IMR-90 (cell line): ENCODE data around the gene MS4A4E. TPM values are rescaled to one million over a fixed set of nuclear protein-coding genes. Genes with fewer than 3 reads are reported as not detected.
"Not testable (repeated sequence)": the region's sequence is repeated elsewhere in the genome, so short reads cannot be mapped to it uniquely, and the experiment has no call there.

Source experiments
- ATAC-seq: fragments of 200-7000 bp; cut with Tn5 transposase; 2 replicates; pipeline ENCODE4 v1.9.1; 2020; ENCODE audit warnings: low read depth, mild to moderate bottlenecking, moderate library complexity
- BruUV-seq: library from RNA; stranded (reverse); fragments of 400-500 nt; replicated peaks from 2 replicates; lab custom pipeline; 2021; lab: Mats Ljungman, UMichigan
- CTCF ChIA-PET: fragments of 300-600 bp; formaldehyde crosslinking; extraction: SDS; loops from one replicate; lab custom pipeline; 2021; ENCODE audit warnings: antibody characterized with exemption; lab: Yijun Ruan, JAX
- POLR2A ChIA-PET: fragments of 300-600 bp; sonication (Branson Sonifier 250); formaldehyde crosslinking; loops from one replicate; lab custom pipeline; 2022; ENCODE audit warnings: antibody characterized with exemption; ENCODE audit not compliant: unreplicated experiment; lab: Charles Lee
- DNase-seq: peaks from one replicate; pipeline ENCODE4 v3.0.0; 2013
- H2AFZ ChIP-seq: replicated peaks from 2 replicates; pipeline ENCODE3; 2013; ENCODE audit warnings: low read length, mild to moderate bottlenecking; ENCODE audit not compliant: poor library complexity
- H2AK5ac ChIP-seq: 2 replicates; pipeline ENCODE4 v1.6.1; 2013; ENCODE audit warnings: low read depth, low read length, inconsistent platforms
- H2AK9ac ChIP-seq: replicated peaks from 2 replicates; pipeline ENCODE3; 2013; ENCODE audit warnings: mild to moderate bottlenecking, low read depth, low read length, moderate library complexity; ENCODE audit not compliant: poor library complexity
- H2BK120ac ChIP-seq: 2 replicates; pipeline ENCODE4 v1.6.1; 2013; ENCODE audit warnings: low read depth, low read length, inconsistent platforms
- H2BK15ac ChIP-seq: 3 replicates; pipeline ENCODE4 v1.6.1; 2013; ENCODE audit warnings: low read depth, low read length, inconsistent platforms
- H2BK20ac ChIP-seq: 2 replicates; pipeline ENCODE4 v1.6.1; 2013; ENCODE audit warnings: low read depth, mild to moderate bottlenecking, inconsistent platforms, low read length, moderate library complexity
- H2BK5ac ChIP-seq: 2 replicates; pipeline ENCODE4 v1.6.1; 2013; ENCODE audit warnings: mild to moderate bottlenecking, low read depth, low read length, inconsistent platforms; ENCODE audit not compliant: poor library complexity, severe bottlenecking
- H3K14ac ChIP-seq: replicated peaks from 2 replicates; pipeline ENCODE4 v1.6.1; 2013; ENCODE audit warnings: low read depth, low read length, inconsistent platforms
- H3K18ac ChIP-seq: 2 replicates; pipeline ENCODE4 v1.6.1; 2013; ENCODE audit warnings: low read depth, low read length, control low read depth
- H3K23ac ChIP-seq: 2 replicates; pipeline ENCODE4 v1.6.1; 2013; ENCODE audit warnings: low read depth, low read length, inconsistent platforms
- H3K27ac ChIP-seq: 2 replicates; pipeline ENCODE4 v1.5.1; 2013; ENCODE audit warnings: mild to moderate bottlenecking, control low read depth, low read length; ENCODE audit not compliant: insufficient read depth
- H3K27me3 ChIP-seq: 2 replicates; pipeline ENCODE4 v1.6.1; 2013; ENCODE audit warnings: low read length; ENCODE audit not compliant: control insufficient read depth, insufficient read depth
- H3K36me3 ChIP-seq: 2 replicates; pipeline ENCODE4 v1.6.1; 2013; ENCODE audit warnings: low read length, mixed read lengths; ENCODE audit not compliant: control insufficient read depth, insufficient read depth
- H3K4ac ChIP-seq: 2 replicates; pipeline ENCODE4 v1.6.1; 2013; ENCODE audit warnings: low read depth, low read length, inconsistent platforms
- H3K4me1 ChIP-seq: 2 replicates; pipeline ENCODE4 v1.6.1; 2013; ENCODE audit warnings: low read length, mixed read lengths; ENCODE audit not compliant: control insufficient read depth, insufficient read depth
- H3K4me2 ChIP-seq: 2 replicates; pipeline ENCODE4 v1.6.1; 2013; ENCODE audit warnings: low read depth, mild to moderate bottlenecking, control low read depth, low read length, moderate library complexity
- H3K4me3 ChIP-seq: 2 replicates; pipeline ENCODE4 v1.5.1; 2013; ENCODE audit warnings: low read depth, mild to moderate bottlenecking, control low read depth, low read length, moderate library complexity; ENCODE audit not compliant: insufficient read depth
- H3K56ac ChIP-seq: 2 replicates; pipeline ENCODE4 v1.6.1; 2013; ENCODE audit warnings: low read length, inconsistent platforms; ENCODE audit not compliant: insufficient read depth; ENCODE audit errors: extremely low read depth
- H3K79me1 ChIP-seq, 2 experiments: 2 replicates each; pipeline ENCODE4 v1.6.1; 2013; ENCODE audit warnings: low read length in 2 of 2, inconsistent platforms in 1 of 2, low read depth in 1 of 2
- H3K9ac ChIP-seq: 2 replicates; pipeline ENCODE4 v1.6.1; 2013; ENCODE audit warnings: low read depth, low read length, control low read depth
- H3K9me1 ChIP-seq: 2 replicates; pipeline ENCODE4 v1.6.1; 2013; ENCODE audit warnings: low read length, inconsistent platforms; ENCODE audit not compliant: insufficient read depth
- H3K9me3 ChIP-seq: 2 replicates; pipeline ENCODE4 v1.6.1; 2013; ENCODE audit warnings: low read length; ENCODE audit not compliant: control insufficient read depth, insufficient read depth
- H4K20me1 ChIP-seq: 2 replicates; pipeline ENCODE4 v1.6.1; 2013; ENCODE audit warnings: low read length, inconsistent platforms; ENCODE audit not compliant: insufficient read depth
- H4K5ac ChIP-seq: 2 replicates; pipeline ENCODE4 v1.6.1; 2013; ENCODE audit warnings: mild to moderate bottlenecking, low read depth, low read length, control low read depth
- H4K8ac ChIP-seq, 2 experiments: 2 replicates each; pipeline ENCODE4 v1.6.1; 2013; ENCODE audit warnings: low read depth in 2 of 2, low read length in 2 of 2, control low read depth in 1 of 2, inconsistent platforms in 1 of 2
- H4K91ac ChIP-seq: 2 replicates; pipeline ENCODE4 v1.6.1; 2013; ENCODE audit warnings: low read depth, low read length, inconsistent platforms; ENCODE audit not compliant: insufficient read depth
- CEBPB ChIP-seq: IDR thresholded peaks from 2 replicates; pipeline ENCODE4 v1.6.1; 2012; ENCODE audit warnings: low read depth, low read length, improper control_type of control experiment
- CHD1 ChIP-seq: IDR thresholded peaks from 2 replicates; pipeline ENCODE4 v1.6.1; 2012; ENCODE audit warnings: low read depth, low read length, improper control_type of control experiment
- MAFK ChIP-seq: IDR thresholded peaks from 2 replicates; pipeline ENCODE4 v1.6.1; 2012; ENCODE audit warnings: low read depth, low read length, improper control_type of control experiment
- MAZ ChIP-seq: IDR thresholded peaks from 2 replicates; pipeline ENCODE4 v1.6.1; 2012; ENCODE audit warnings: low read depth, mild to moderate bottlenecking, low read length, improper control_type of control experiment, moderate library complexity, borderline replicate concordance
- POLR2A ChIP-seq: IDR thresholded peaks from 2 replicates; pipeline ENCODE4 v1.6.1; 2012; ENCODE audit warnings: mild to moderate bottlenecking, low read depth, low read length
- RAD21 ChIP-seq: IDR thresholded peaks from 2 replicates; pipeline ENCODE4 v1.6.1; 2012; ENCODE audit warnings: low read length, improper control_type of control experiment
- WGBS, 2 experiments: methylation state at CpG; one replicate each; pipeline versions ENCODE4 v1.1.5 to v1.1.7; 2013; ENCODE audit warnings: missing lambda C conversion rate in 2 of 2; ENCODE audit not compliant: insufficient read length in 1 of 2; ENCODE audit errors: extremely low coverage in 2 of 2; 5-methylcytosine and 5-hydroxymethylcytosine counted together
- dilution Hi-C: fragments of 300-500 bp; cut with HindIII; formaldehyde crosslinking; loops from one replicate; pipeline ENCODE4 v1.14.3; 2018; ENCODE audit warnings: low sequenced_read_pairs; ENCODE audit not compliant: unreplicated experiment
- in situ Hi-C: fragments of 300-500 bp; cut with MboI; formaldehyde crosslinking; loops from 3 replicates; pipeline ENCODE4 v1.14.3; 2019; ENCODE audit warnings: low sequenced_read_pairs, inconsistent platforms, mixed read lengths
- intact Hi-C: fragments of 100-400 bp; cut with micrococcal nuclease; formaldehyde crosslinking; loops from 2 replicates; pipeline ENCODE4 v1.10.0; 2022
- polyA plus RNA-seq, 3 experiments: library from polyadenylated mRNA; depleted of rRNA; stranded (reverse); fragments of >200 nt; gene quantifications; 2 replicates each; pipeline ENCODE4 v1.2.3, GENCODE V29; 2012; ENCODE audit warnings: low replicate concordance in 1 of 3
- total RNA-seq: library from RNA; depleted of rRNA; stranded (reverse); fragments of >200 nt; gene quantifications from 2 replicates; pipeline ENCODE4 v1.2.3, GENCODE V29; 2012
- TF ChIP-seq, protein P1 (sequence below): fragments of 150-350 bp; IDR thresholded peaks from 2 replicates; pipeline ENCODE4 v1.6.1; 2016; ENCODE audit warnings: low read depth, mild to moderate bottlenecking, low read length, moderate library complexity, borderline replicate concordance

Gene MS4A4E
- total and polyA plus RNA-seq, 2 of the 4 experiments (the other 2 are of a cell fraction), result not detected

DNA sequence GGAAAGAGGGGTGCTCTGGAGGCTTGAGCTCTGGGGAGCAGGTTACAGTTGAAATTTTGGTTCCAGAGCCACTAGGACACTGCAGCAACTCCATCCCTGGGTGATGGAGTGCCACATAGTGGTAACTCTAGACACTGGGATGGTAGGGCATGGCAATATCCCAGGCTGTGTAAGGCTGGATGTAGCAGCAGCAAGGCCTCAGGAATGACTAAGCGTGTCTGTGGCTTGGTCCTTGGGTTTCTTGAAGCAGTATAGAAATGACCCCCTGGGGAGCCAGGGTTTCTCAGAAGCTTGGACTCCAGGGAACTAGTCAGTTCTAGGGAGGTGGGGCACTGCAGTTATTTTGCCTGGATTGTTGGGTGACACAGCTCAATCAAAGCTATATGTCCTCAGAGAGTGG lies 45.6 kb upstream of the MS4A4E start:
- H4K5ac ChIP-seq, result no peak overlapping the region
- H4K91ac ChIP-seq, result no peak overlapping the region
- no peak for ATAC-seq
- no peak for DNase-seq
- H2BK120ac ChIP-seq, result no peak overlapping the region
- H3K36me3 ChIP-seq, result no peaks in the 10 kb centered on the region
- no peaks in the 10 kb centered on the region for H4K20me1 ChIP-seq
- no peaks in the 10 kb centered on the region for H3K4me1 ChIP-seq
- no peak overlapping the region for H2AK5ac ChIP-seq
- no peak overlapping the region for H3K27ac ChIP-seq
- no peak overlapping the region for H3K23ac ChIP-seq
- intact Hi-C loops (no loop called here), dilution Hi-C loops (no loop called here), in situ Hi-C loops (no loop called here)
- ChIA-PET CTCF (no interaction called here), POLR2A (no interaction called here)
- H3K27me3 ChIP-seq, result no peaks in the 10 kb centered on the region
- no peak overlapping the region for H3K9ac ChIP-seq
- no TSS peak for BruUV-seq
- no peaks in the 10 kb centered on the region for H3K79me1 ChIP-seq
- no peak overlapping the region for H3K4me3 ChIP-seq
- peaks cover 5% of the 10 kb centered on the region for H3K9me3 ChIP-seq
- H2BK5ac ChIP-seq, result no peak overlapping the region
- no peak for TF ChIP-seq POLR2A
- no peak for TF ChIP-seq MAZ
- TF ChIP-seq, protein P1, sequence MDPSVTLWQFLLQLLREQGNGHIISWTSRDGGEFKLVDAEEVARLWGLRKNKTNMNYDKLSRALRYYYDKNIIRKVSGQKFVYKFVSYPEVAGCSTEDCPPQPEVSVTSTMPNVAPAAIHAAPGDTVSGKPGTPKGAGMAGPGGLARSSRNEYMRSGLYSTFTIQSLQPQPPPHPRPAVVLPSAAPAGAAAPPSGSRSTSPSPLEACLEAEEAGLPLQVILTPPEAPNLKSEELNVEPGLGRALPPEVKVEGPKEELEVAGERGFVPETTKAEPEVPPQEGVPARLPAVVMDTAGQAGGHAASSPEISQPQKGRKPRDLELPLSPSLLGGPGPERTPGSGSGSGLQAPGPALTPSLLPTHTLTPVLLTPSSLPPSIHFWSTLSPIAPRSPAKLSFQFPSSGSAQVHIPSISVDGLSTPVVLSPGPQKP, result no peak
- no peak for TF ChIP-seq MAFK
- TF ChIP-seq RAD21, result no peak
- no peak for TF ChIP-seq CHD1
- no peak for TF ChIP-seq CEBPB
- no peak overlapping the region for H3K14ac ChIP-seq
- no peak overlapping the region for H2BK15ac ChIP-seq
- no peak overlapping the region for H2AK9ac ChIP-seq
- H4K8ac ChIP-seq, result no peak overlapping the region
- no peak overlapping the region for H3K4me2 ChIP-seq
- H3K4ac ChIP-seq, result no peak overlapping the region
- H2AFZ ChIP-seq, result no peak overlapping the region
- whole genome bisulfite sequencing, 2 experiments, result no CpG with 5 or more reads among the region's 1 CpG
- H3K18ac ChIP-seq, result no peak overlapping the region
- H3K56ac ChIP-seq, result no peak overlapping the region
- no peak overlapping the region for H2BK20ac ChIP-seq
- no peaks in the 10 kb centered on the region for H3K9me1 ChIP-seq

- H3K36me3 ChIP-seq, H2BK20ac ChIP-seq, intact Hi-C loops, H3K23ac ChIP-seq, H2BK120ac ChIP-seq, H3K4me3 ChIP-seq, H3K14ac ChIP-seq, H2BK5ac ChIP-seq, dilution Hi-C loops, H4K20me1 ChIP-seq, POLR2A ChIA-PET, H2AFZ ChIP-seq, H3K4me1 ChIP-seq, H4K5ac ChIP-seq, DNase-seq, H3K9me1 ChIP-seq, H3K79me1 ChIP-seq, H4K8ac ChIP-seq, H2BK15ac ChIP-seq, H3K9me3 ChIP-seq, H3K56ac ChIP-seq, H4K91ac ChIP-seq, BruUV-seq, H3K4ac ChIP-seq, H3K4me2 ChIP-seq, ATAC-seq, H3K18ac ChIP-seq, H3K27ac ChIP-seq, CTCF ChIA-PET, H2AK5ac ChIP-seq, in situ Hi-C loops, H3K27me3 ChIP-seq, H2AK9ac ChIP-seq, H3K9ac ChIP-seq: not testable (repeated sequence)
- WGBS, 2 experiments, result 53% methylated on average over 3 of the region's 7 CpGs; no CpG with 5 or more reads in 1 of the 2 experiments
Measured at GRCh38 chr11:60285411-60286126, 42.6 kb upstream of the MS4A4E start.
